Measurements from ENCODE around the gene ROM1.

GRCh38 chr11:62600367-62601121, 12.5 kb upstream of the ROM1 start:
- TF ChIP-seq CTCF (IDR thresholded peaks at IDR 0.05) (no peak), POLR2A (IDR thresholded peaks at IDR 0.05) (no peak)

Data from body of pancreas (tissue), 4 donors.